Occipital lobe (tissue), 2 donors: Measurements from ENCODE around the gene OCEL1. TPM values are rescaled to one million over a fixed set of nuclear protein-coding genes. Genes with fewer than 3 reads are reported as not detected.
"Not testable (repeated sequence)": the region's sequence is repeated elsewhere in the genome, so short reads cannot be mapped to it uniquely, and the experiment has no call there.

Source experiments
- DNase-seq: peaks from one replicate; lab custom pipeline; 2025; lab: John Stamatoyannopoulos, UW
- total RNA-seq: library from RNA; depleted of rRNA; stranded (reverse); fragments of >200 nt; gene quantifications from one replicate; pipeline ENCODE4 v1.2.3, GENCODE V29; 2014

OCEL1 gene
- total RNA-seq, result 1.4 TPM

DNA sequence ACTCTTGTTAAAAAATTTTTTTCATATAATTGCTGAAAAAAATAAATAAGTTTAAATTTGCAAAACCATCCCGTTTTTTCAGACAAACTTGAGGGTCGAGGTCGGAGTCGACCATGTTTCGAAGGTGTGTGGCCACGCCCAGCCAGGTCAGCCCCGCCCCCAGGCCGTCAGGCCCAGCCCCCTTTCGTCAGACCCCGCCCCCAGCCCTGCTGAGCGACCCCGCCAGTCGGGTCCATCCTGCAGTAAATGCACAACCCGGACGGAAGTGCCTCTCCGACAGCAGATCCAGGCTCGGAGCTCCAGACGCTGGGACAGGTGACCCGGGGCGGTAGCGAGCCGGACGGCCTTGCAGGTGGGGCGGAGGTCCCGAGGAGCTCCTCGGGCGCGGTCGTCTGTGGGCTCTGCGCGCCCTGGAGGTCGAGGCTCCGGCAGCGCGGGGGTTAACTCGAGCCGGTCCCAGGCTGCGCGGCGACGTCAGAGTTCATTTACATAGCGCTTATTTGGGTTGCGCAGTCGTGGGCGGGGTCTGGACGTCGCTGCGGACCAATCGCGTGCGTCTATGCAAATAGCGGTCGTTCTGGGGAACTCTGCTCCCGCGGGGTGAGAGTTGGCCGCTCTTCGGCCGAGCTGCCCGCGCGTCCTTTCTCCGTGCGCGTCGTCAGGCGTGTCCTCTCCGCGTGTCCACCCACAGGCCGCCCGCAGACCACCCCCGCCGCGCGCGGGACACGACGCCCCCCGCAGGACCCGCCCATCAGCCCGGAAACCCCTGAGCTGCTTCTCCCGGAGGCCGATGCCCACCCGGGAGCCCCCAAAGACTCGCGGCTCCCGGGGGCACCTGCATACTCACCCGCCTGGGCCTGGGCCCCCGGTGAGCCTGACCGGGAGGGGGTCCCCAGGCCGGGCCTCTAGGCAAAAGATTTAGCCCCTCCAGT is at the start of gene OCEL1:
Gene OCEL1 (plus strand): TSS at position 225 of the 932 bp plus-strand sequence. CDS start 22 bp downstream, at position 247.
- DNase-seq, result peak; percentile 97

- no peak for DNase-seq
Observed at GRCh38 chr19:17178291-17178690, 47.7 kb upstream of the OCEL1 start.

GRCh38 chr19:17180997-17181702 is 44.9 kb upstream of the OCEL1 start:
- DNase-seq, result no peak

DNA sequence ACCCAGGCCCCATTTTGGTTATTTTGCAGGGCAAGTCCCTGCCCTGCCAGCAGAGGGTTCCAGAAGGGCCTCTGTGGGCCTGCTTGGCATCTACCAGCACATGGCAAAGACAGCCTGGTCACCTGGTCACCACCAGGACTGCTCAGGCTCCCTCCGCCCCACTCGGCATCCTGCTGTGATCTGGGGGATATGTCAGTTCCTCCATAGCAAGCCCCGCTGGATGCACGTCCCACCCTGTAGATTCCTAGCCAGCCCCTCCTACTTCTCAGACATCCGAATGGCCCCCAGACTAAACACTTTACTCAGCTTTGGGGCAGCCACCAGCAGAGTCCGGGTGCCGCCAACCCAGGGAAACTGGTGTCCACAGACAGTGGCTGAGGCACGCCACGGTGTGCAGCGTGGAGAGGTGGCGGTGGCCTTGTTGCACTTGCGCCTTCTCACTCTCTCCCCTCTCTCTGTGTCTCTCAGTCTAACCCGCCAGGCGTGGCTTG is 42.7 kb upstream of the OCEL1 start:
- no peak for DNase-seq

DNA sequence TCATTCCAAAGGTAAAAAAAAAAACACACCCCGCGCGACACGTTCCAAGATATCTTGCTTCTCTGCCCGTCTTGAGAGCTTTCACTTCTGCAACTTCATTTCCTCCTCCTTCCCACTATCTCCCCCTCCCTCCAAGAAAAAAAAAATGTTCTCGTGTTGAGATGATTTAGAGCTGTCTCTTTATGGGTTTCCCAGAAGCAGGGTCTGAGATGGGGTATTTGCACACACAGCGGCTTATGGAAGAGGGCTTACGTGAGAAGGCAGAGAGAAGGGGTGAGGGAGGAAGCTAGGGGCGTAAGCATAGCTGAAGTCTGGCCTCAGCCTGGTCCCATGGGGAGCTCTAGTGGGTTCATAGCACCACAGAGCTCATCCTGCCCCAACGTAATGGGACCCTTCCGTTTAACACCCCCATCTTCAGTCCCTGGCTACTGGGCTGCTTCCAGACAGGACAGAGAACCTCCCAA is 42.1 kb upstream of the OCEL1 start:
- DNase-seq, result no peak

DNA sequence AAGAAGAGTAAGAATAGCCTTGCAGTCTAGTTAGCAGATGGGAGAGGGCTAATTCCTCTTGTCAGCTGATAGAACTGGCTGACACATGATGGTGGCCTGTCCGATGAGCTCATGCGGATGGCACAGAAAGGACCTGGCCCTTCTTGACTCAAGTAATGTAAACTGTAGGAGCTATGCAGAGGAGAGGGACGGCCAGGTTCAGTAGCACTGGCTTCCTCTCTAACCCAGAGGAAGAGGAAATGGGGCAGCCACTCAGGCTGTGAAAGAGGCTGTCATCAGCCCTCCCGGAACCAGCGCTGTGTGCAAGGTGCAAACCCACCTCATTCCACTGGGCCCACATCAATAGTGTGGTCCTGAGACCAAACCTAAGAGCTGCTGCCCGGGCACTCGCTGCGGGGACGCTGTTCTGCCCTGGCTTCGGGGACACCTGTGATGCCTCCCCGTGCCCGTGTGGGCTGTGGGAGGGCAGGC is 41.6 kb upstream of the OCEL1 start:
- no peak for DNase-seq

- DNase-seq, result no peak
Observed at GRCh38 chr19:17185590-17185989, 40.4 kb upstream of the OCEL1 start.

- not testable (repeated sequence) for DNase-seq
Observed at GRCh38 chr19:17191736-17192135, 34.3 kb upstream of the OCEL1 start.

- DNase-seq, result no peak
Observed at GRCh38 chr19:17192751-17193150, 33.3 kb upstream of the OCEL1 start.

DNA sequence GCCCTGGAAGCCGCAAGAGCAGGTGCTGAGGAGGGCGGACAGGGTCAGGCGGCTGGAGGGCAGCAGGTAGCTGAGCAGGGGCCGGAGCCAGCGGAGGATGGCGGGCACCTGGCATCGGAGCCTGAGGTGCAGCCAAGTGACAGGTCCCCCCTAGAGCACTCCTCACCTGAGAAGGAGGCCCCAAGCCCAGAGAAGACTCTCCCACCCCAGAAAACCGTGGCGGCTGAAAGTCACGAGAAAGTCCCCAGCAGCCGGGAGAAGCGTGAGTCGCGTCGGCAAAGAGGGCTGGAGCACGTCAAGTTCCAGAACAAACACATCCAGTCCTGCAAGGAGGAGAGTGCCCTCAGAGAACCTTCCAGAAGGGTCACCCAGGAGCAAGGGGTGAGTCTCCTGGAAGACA is 31.4 kb upstream of the OCEL1 start:
- DNase-seq, result no peak

- DNase-seq, result no peak
Observed at GRCh38 chr19:17195106-17195505, 30.9 kb upstream of the OCEL1 start.

DNA sequence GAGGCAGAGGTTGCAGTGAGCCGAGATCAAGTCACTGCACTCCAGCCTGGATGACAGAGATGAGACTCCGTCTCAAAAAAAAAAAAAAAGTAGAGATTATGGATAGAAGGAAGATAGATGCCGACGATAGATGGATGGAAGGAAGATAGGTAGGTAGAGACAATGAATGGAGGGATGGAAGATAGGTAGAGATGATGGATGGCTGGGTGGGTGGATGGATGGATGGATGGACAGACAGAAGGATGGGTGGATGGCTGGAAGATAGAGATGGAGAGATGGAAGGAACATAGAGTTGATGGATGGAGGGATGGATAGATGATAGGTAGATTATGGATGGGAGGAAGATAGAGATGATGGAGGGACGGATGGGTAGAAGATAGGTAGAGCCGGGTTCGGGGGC is 29.4 kb upstream of the OCEL1 start:
- DNase-seq, result no peak

GRCh38 chr19:17197666-17198065 is 28.4 kb upstream of the OCEL1 start:
- DNase-seq, result no peak

- DNase-seq, result no peak
Observed at GRCh38 chr19:17200408-17201079, 25.5 kb upstream of the OCEL1 start.

DNA sequence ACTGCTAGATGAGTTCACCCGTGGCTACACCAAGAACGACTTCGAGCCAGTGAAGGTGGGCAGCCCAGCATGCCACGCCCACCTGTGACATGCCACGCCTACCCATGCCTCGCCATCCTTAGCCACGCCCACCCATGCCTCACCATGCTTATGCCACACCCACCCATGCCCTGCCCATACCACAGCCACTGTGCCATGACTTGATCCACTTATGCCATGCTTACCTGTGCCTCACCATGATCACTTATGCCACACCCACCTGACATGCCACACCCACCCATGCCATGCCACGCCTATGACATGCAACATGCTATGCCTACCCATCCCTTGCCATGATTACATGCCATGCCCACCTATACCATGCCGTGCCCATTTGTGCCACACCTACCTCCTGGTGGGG is 23.8 kb upstream of the OCEL1 start:
- no peak for DNase-seq

DNA sequence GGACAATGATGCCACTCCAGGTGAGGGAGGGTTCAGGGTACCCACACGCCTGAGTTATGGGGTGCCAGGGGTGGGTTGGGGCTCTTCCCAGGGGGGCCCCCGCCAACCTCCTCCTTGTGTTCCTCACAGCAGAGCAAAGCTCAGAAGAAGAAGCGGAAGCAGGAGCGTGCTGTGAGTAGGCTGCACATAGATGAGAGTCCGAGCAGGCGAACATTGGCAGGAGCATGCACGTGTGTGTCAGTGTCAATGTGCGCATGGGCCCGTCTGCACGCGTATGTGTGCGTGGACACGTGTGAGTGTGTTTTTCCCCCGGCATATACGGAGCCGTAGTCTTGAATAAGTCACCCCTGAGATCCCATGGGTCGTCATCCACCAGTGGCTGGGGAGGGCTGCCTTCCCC is 23.3 kb upstream of the OCEL1 start:
- no peak for DNase-seq

DNA sequence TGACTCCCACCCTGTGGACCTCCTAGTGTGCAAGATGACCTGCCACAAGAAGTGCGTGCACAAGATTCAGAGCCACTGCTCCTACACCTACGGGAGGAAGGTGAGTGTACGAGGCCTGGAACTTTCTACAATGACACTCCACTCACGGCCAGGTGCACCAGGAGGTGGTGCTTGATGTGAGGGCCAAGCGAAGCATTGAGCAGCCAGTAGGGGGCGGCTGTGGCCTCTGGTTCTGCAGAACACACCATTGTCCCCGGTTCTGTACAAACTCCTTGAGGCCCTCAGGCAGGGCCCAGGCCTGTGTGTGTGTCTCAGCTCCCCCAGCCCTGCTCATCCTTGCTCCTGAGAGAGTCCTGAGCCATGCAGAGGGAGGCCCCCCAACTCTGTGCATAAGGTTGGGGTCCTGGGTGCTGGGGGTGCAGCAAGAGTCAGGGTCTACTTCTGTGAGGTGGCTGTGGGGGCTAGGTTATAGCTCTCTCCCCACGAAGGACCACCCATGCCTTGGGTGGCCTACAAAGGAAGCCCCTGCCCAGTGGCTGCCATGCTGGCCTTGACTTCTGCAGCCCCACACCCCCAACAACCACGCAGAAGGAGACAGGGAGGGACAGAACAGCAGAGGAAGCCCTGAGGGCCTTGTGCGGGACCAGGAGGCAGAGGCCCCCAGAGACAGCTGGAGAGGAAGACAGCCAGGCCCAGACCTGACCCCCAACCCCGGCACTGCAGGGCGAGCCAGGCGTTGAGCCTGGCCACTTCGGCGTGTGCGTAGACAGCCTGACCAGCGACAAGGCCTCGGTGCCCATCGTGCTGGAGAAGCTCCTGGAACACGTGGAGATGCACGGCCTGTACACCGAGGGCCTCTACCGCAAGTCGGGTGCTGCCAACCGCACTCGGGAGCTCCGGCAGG is 20.5 kb upstream of the OCEL1 start:
- DNase-seq, result peak; percentile 17

DNA sequence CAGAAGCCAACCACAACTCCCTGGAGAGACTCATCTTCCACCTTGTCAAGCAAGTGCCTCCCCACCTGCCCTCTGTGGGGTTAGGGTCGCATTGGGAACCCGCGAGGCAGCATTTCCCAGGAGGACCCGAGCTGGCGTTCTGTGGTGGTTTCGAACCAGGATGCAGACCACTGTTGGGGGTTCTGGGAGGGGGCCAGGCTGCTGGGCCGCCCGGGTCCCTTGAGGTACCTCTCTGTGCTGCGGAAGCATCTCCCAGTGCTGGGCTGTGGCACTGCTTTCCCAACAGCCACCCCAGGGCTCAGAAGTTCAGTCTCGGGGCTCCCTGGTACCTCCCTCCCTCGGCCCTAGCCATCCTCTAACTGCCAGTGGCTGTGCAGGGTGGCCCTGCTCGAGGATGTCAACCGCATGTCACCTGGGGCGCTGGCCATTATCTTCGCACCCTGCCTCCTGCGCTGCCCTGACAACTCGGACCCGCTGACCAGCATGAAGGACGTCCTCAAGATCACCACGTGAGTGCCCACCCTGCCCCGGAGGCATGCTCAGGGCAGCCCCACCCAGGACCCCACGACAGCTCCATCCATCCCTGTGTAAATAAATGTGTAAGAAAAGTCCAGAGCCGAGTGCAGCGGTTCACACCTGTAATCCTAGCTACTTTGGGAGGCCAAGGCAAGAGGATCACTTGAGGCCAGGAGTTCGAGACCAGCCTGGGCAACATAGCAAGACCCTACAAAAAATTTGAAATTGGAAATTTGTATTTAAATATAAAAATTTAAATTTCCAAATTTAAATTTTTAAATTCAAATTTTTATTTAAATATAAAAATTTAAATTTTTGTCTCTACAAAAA is 19.1 kb upstream of the OCEL1 start:
- DNase-seq, result no peak

DNA sequence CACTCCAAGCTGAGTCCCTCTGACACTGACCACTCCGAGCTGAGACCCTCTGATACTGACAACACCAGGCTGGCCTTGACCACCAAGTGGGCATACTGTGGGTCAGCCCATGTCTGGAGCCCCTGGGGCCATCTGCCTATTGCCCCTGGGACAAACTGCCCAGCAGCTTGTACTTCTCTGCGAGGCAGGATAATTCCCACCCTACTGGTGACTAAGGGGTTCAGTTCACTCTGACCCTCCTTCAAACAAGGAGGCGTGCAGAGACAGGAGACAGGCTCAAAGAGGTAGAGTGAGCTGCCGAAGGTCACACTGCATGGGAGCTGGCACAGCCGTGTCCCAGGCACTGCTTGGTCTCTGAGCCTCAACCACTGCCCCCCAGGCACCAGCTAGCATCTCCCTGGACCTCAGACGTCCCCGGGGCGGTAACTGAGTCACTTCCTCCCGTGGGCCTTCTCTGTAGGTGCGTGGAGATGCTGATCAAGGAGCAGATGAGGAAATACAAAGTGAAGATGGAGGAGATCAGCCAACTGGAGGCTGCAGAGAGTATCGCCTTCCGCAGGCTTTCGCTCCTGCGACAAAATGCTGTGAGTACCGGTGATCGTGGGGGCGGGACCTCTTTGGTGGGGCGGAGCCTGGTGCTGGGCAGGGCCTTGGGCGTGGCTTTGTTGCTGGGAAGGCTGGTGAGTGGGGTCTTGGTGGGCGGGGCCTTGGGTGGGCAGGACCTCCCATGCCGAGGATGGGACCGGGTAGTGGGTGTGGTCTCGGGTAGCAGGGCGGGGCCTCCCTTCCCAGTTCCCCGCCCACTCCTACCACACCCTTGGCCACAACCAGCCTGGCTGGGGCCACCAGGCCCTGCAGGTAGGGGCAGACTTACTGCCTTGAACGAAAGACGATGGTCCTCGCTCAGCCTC is 16.6 kb upstream of the OCEL1 start:
- no peak for DNase-seq
